Germinal center (tissue), 1 donor: ENCODE results near the gene GLRX5.
A peak's percentile ranks its signal among the peaks of the same experiment; 100 is the strongest.

Source experiments
- DNase-seq: peaks from one replicate; pipeline ENCODE4 v3.0.0; 2012; ENCODE audit warnings: mixed read lengths, low spot score

GLRX5 gene

GRCh38 chr14:95534299-95535225 is at the start of gene GLRX5:
TSS of gene GLRX5 (plus strand) at chr14:95535050. CDS start at chr14:95535090, 40 bp downstream.
- peak; percentile 100 for DNase-seq

GRCh38 chr14:95485222-95485819 is 49.5 kb upstream of the GLRX5 start:
- DNase-seq: no peak

- peak; percentile 68 for DNase-seq
Measured at GRCh38 chr14:95486875-95487668, 47.8 kb upstream of the GLRX5 start.

DNA sequence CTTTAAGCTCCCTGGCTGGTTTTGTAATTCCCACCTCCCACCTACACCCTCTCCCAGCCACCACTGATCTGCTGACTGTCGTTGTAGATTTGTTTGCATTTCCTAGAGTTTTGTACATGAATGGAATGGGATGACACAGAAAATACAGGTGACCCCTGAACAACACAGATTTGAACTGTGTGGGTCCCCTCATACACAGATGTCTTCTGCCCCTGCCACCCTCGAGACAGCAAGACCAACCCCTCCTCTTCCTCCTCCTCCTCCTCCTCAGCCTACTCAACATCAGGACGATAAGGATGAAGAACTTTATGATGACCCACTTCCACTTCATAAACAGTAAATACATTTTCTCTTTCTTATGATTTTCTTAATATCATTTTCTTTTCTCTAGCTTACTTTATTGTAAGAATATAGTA is 47.2 kb upstream of the GLRX5 start:
- DNase-seq: no peak

GRCh38 chr14:95488376-95489213 is 46.3 kb upstream of the GLRX5 start:
- DNase-seq: no peak

GRCh38 chr14:95489214-95490137 is 45.4 kb upstream of the GLRX5 start:
- no peak for DNase-seq

- DNase-seq: no peak
Measured at GRCh38 chr14:95490138-95490509, 44.7 kb upstream of the GLRX5 start.

DNA sequence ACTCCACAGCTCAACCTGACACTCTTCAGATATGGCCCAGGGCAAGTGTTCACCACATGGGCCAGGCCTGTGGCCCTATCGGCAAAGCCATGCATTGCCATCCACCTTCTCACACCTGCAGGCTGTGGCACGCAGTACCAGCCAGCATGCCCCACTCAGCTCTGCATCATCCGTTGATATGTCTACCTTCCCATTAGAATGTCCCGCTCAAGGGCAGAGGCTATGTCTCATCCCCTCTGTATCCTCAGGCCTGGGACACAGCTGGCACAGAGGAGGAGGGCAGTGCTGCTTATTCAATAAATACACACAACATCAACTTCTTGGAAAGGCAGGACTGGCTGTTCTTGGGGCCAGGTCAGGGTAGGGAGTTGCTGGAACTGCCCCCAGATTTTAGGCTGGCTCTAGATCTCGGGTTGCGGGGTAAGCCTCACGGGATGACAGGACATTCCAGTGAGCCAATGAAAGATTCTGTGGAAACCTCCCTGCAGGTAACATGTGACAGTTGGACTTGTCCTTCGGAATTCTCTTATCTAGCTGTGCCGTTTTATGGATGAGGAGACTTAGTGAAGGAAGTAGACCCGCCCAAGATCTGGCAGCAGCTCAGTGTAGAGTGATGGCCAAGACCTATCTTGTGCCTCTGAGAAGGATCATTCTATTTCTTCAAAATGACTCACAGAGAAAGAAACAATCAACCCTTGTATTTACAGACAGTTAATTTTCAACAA is 44.0 kb upstream of the GLRX5 start:
- no peak for DNase-seq

- DNase-seq: no peak
Measured at GRCh38 chr14:95491936-95492608, 42.8 kb upstream of the GLRX5 start.

GRCh38 chr14:95493503-95493902 is 41.3 kb upstream of the GLRX5 start:
- no peak for DNase-seq

GRCh38 chr14:95493976-95494375 is 40.9 kb upstream of the GLRX5 start:
- DNase-seq: no peak

- DNase-seq: no peak
Measured at GRCh38 chr14:95494456-95494855, 40.4 kb upstream of the GLRX5 start.

- DNase-seq: no peak
Measured at GRCh38 chr14:95495076-95495475, 39.8 kb upstream of the GLRX5 start.

DNA sequence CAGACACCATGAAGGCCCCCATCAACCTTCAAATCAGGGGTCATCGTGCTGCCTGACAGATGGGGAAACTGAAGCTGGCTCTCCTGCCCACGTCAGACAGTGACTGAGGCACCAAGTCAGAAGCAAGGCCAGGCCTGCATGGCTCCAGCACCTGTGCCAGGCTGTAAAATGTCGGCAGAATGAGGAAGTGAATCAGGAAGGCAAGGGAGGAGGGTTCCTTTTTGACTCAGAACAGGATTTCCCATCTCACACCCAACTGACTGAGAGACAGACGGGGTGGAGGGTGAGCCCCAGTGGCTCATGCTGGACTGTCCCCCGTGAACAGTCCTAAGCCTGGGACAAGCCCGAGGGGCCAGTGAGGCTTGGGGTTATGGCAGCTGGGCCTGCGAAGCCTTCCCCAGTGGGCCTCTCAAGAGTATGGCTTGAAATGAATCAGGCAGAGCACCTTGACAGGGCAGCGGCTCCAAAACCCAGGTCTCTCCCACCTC is 39.3 kb upstream of the GLRX5 start:
- DNase-seq: peak; percentile 82

DNA sequence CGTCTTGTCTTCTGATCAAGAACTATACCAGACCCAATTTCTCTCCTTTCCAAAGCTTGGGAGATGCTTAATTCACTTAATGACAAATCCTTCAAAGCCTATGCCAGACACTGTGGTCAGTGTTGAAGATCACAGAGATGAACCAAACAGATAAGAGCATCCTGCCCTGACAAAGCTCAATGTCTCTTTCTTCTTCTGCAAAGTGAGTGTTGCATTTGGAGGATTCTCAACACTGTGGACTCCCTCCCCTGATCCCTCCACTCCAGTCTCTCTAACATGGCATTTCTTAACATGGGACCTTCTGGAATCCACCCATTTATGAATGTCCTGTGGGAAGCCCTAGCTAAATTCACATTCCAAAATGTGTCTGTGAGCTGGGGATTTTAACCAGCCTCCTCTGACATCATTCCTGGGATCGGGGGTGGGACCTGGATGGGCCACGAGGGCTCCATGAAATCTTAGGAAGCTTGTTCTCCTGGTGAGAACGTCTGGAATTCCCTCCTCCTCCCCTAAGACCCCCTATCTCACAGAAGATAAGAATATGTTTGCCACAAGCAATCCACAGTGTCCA is 38.7 kb upstream of the GLRX5 start:
- no peak for DNase-seq

DNA sequence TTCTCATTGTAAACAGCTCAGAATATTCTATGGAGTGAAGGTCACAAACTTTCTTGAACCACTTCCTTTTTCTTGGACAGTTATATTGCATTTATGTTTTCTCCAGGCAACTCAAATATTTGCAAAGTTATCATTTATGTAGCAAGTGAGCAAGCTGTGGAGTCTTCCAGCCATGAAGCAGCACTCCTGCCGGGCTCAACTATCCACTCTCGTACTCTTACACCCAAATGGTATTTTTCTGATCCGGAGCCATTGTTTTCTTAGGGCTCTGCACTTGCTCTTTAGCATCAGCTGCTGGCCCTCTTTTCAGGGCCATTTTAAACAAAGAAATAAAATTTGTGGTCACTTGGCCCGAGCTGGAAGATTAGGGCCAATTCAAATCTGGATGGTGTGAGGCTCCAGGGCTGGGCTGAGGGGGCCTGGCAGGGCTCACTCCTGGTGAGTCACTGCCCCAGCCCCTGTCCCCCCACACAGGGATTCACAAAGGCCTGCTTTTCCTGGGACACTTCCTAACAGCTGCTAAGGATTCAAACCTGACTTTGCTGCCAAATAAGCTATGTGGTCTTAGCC is 38.1 kb upstream of the GLRX5 start:
- DNase-seq: no peak

GRCh38 chr14:95497561-95498011 is 37.3 kb upstream of the GLRX5 start:
- no peak for DNase-seq

GRCh38 chr14:95498622-95499353 is 36.1 kb upstream of the GLRX5 start:
- DNase-seq: no peak
